ENCODE data around the gene AUTS2. TPM values are rescaled to one million over a fixed set of nuclear protein-coding genes. Genes with fewer than 3 reads are reported as not detected.

The AUTS2 gene
- total RNA-seq, 1 experiment from 2014 or later, result 256 TPM

DNA sequence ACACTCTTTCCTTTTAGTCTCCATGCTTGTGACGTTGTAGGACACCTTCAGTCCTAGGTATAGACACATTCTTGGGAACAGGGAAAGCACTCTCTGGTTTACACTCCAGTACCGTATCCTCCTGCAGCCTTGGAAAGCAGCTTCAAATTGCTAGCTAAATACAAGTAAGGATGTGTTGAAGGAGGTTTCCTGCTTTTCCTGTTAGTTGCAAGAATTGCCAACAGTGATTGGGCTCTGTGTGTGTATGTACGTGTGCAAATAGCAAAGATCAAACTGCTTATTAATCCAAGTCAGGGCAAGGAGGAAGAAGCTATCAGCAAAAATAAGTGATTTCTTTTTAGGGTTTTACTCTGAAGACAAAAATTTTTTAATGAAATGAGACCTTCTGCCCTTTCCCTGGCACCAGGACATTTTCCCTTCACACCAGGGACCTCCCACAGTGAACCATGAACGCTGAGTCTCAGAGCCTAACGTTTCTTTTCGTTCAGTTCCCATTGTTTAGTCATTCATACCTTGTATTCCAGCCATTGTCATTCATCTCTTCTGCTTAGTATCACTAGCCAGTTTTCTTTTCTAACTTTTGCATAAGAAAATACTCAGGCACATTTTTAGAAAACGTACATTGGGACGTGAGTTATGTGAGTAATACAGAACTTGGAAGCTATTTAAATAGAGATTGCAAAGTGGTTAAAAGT lies 36.9 kb upstream of the AUTS2 start:
- Histone ChIP-seq H3K4me1 (ENCODE audit: insufficient read depth, low read length) (peaks cover 3% of the 10 kb centered on the region; the same call in 1 of the 2 replicates), H3K14ac (ENCODE audit: insufficient read depth, low read length) (no peak overlapping the region), H3K56ac (ENCODE audit: insufficient read length, low read depth, low read length) (no peak overlapping the region), H3K27me3 (ENCODE audit: insufficient read depth, low read length) (no peaks in the 10 kb centered on the region), H2AK5ac (ENCODE audit: insufficient read length, low read length) (no peak overlapping the region), H3K4ac (ENCODE audit: low read depth, low read length) (no peak overlapping the region), H3K18ac (ENCODE audit: insufficient read length, low read depth, low read length) (no peak overlapping the region), H2AFZ (ENCODE audit: low read length) (no peak overlapping the region), H3K9me3 (ENCODE audit: control insufficient read depth, low read depth, low read length) (no peaks in the 10 kb centered on the region), H2BK5ac (ENCODE audit: insufficient read length, low read length) (no peak overlapping the region), H2BK120ac (ENCODE audit: low read depth, low read length, poor library complexity, severe bottlenecking) (no peak overlapping the region), H3K9ac (ENCODE audit: extremely low read depth, insufficient read length, low read length) (no peak overlapping the region), H4K8ac (replicated peaks; ENCODE audit: insufficient read length, low read depth, low read length) (no peak overlapping the region), H3T11ph (ENCODE audit: low read length) (no peak overlapping the region), H2BK12ac (ENCODE audit: insufficient read length, low read depth, low read length) (no peak overlapping the region), H2BK20ac (ENCODE audit: low read depth, low read length, poor library complexity, severe bottlenecking) (no peak overlapping the region), H3K79me1 (ENCODE audit: insufficient read depth, low read depth, low read length, poor library complexity, severe bottlenecking) (no peaks in the 10 kb centered on the region), H4K91ac (ENCODE audit: insufficient read length, low read depth, low read length) (no peak overlapping the region), H4K5ac (ENCODE audit: insufficient read length, low read depth, low read length) (no peak overlapping the region), H3K27ac (ENCODE audit: insufficient read length, low read depth, low read length) (no peak overlapping the region), H3K4me2 (ENCODE audit: insufficient read depth, insufficient read length, low read length) (no peak overlapping the region), H3K23ac (ENCODE audit: insufficient read length, low read depth, low read length) (no peak overlapping the region), H3K23me2 (ENCODE audit: insufficient read length, low read depth, low read length, poor library complexity, severe bottlenecking) (no peaks in the 10 kb centered on the region), H2BK15ac (ENCODE audit: low read depth, low read length) (no peak overlapping the region), H4K20me1 (ENCODE audit: control insufficient read depth, insufficient read depth, insufficient read length) (no peaks in the 10 kb centered on the region), H3K79me2 (ENCODE audit: insufficient read depth, low read length) (no peaks in the 10 kb centered on the region)
- WGBS (ENCODE audit: extremely low coverage, insufficient read length, low lambda C conversion rate), result no CpG with 5 or more reads among the region's 8 CpGs
- Mint-ChIP-seq H3K36me3 (ENCODE audit: insufficient read depth in 1 of 3, low read depth in 3 of 3) (no peaks in the 10 kb centered on the region), H3K9me3 (no peaks in the 10 kb centered on the region; a peak in 1 of 5 replicates), H3K27me3 (ENCODE audit: low read depth) (peaks cover 9% of the 10 kb centered on the region; the same call in 1 of the 2 replicates), H3K4me1 (peaks cover 6 to 10% of the 10 kb centered on the region in 2 experiments), H3K4me3 (no peak overlapping the region), H3K27ac (no peak overlapping the region)
- peak; percentile 10 for DNase-seq
- TF ChIP-seq, protein P1, sequence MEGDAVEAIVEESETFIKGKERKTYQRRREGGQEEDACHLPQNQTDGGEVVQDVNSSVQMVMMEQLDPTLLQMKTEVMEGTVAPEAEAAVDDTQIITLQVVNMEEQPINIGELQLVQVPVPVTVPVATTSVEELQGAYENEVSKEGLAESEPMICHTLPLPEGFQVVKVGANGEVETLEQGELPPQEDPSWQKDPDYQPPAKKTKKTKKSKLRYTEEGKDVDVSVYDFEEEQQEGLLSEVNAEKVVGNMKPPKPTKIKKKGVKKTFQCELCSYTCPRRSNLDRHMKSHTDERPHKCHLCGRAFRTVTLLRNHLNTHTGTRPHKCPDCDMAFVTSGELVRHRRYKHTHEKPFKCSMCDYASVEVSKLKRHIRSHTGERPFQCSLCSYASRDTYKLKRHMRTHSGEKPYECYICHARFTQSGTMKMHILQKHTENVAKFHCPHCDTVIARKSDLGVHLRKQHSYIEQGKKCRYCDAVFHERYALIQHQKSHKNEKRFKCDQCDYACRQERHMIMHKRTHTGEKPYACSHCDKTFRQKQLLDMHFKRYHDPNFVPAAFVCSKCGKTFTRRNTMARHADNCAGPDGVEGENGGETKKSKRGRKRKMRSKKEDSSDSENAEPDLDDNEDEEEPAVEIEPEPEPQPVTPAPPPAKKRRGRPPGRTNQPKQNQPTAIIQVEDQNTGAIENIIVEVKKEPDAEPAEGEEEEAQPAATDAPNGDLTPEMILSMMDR (conservative IDR thresholded peaks at IDR 0.05), result no peak

Data from H9 (cell line).